Measurements from ENCODE around the gene CAPN2. TPM values are rescaled to one million over a fixed set of nuclear protein-coding genes. Genes with fewer than 3 reads are reported as not detected.
"Not testable (repeated sequence)": the region's sequence is repeated elsewhere in the genome, so short reads cannot be mapped to it uniquely, and the experiment has no call there.

Gene CAPN2
- total and polyA plus RNA-seq, 2 donors from 2014 or later: 175 to 276 TPM

DNA sequence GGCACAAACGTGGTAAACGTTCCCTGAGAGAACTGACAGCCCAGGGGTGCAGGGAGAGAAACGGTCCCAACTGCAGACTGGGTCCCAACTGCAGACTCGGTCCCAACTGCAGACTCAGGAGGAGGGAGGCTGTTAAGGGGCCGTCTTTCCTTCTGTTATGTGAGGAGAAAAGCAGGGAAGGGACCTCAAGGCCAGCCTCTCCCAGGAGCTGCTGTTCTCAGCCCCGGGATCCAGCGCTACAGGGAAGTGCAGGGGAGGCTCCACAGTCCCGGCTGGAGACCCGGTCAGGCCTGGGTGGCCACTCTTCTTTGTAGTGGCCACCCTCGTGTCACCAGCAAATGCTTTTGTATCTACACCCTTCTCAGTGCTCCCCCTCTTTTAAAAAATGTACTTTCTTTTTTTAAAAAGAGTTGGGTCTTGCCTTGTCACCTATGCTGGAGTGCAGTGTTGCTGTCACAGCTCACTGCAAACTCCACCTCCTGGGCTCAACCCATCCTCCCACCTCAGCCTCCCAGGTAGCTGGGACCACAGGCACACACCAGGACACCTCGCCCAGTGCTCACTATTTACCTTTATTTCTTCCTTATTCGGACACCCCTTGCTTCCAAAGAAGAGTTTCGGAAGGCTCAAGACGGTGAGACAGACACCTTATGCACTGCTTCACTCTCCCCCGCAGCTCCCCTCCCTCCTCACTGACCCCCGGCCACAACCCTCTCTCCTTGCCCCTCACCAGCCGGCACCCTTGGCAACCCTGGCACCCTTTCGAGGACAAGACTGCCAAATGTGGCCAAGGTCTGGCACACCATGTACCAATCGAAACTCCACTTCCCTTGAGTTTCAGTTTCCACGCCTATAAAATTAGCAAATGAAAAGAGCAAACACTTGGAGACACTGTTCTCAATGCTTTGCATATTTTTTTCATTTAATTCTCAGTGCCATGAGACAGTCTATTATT lies 21.8 kb downstream of the CAPN2 start:
- Histone ChIP-seq H3K27me3 (ENCODE audit: control insufficient read depth, insufficient read depth, low read length) (no peaks in the 10 kb centered on the region), H3K4me1 (ENCODE audit: control insufficient read depth in 2 of 3, insufficient read depth in 2 of 3, low read depth in 1 of 3, low read length in 3 of 3) (peaks cover 9 to 38% (median 32%) of the 10 kb centered on the region in 3 donors), H3K9ac (ENCODE audit: low read length in 3 of 3) (peak overlapping the region in 2 of 3 donors; percentile 20 to 72), H3K36me3 (ENCODE audit: control insufficient read depth in 2 of 3, insufficient read depth in 3 of 3, low read length in 3 of 3) (no peaks in the 10 kb centered on the region), H3K9me3 (ENCODE audit: control insufficient read depth in 2 of 3, insufficient read depth in 1 of 3, low read length in 3 of 3) (no peaks in the 10 kb centered on the region), H3K4me3 (ENCODE audit: low read length in 3 of 3) (no peak overlapping the region), H3K27ac (ENCODE audit: low read depth in 2 of 2, low read length in 2 of 2) (peak overlapping the region; percentile 68 to 75)
- DNase-seq: no peak
- no peak for FAIRE-seq
- TF ChIP-seq, protein P1, sequence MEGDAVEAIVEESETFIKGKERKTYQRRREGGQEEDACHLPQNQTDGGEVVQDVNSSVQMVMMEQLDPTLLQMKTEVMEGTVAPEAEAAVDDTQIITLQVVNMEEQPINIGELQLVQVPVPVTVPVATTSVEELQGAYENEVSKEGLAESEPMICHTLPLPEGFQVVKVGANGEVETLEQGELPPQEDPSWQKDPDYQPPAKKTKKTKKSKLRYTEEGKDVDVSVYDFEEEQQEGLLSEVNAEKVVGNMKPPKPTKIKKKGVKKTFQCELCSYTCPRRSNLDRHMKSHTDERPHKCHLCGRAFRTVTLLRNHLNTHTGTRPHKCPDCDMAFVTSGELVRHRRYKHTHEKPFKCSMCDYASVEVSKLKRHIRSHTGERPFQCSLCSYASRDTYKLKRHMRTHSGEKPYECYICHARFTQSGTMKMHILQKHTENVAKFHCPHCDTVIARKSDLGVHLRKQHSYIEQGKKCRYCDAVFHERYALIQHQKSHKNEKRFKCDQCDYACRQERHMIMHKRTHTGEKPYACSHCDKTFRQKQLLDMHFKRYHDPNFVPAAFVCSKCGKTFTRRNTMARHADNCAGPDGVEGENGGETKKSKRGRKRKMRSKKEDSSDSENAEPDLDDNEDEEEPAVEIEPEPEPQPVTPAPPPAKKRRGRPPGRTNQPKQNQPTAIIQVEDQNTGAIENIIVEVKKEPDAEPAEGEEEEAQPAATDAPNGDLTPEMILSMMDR (IDR thresholded peaks at IDR 0.05; ENCODE audit: borderline replicate concordance, extremely low read depth, insufficient read depth): no peak
- intact Hi-C loops (cut with DNase I): no loop called here

DNA sequence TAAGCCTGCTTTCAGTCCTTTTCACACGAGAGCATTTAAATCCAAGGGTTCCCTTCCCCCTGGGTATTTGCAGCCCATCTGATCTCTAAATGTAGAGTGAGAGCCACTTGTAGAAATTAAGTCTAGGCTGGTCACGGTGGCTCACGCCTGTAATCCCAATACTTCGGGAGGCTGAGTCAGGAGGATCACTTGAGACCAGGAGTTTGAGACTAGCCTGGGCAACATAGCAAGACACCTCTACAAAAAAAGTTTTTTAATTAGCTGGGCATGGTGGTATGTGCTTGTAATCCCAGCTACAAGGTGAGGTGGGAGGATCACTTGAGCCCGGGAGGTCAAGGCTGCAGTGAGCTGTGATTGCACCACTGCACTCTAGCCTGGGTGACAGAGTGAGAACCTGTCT lies 24.3 kb downstream of the CAPN2 start:
- H3K36me3 ChIP-seq (ENCODE audit: control insufficient read depth in 2 of 3, insufficient read depth in 3 of 3, low read length in 3 of 3); intact Hi-C loops (cut with DNase I); H3K9me3 ChIP-seq (ENCODE audit: control insufficient read depth in 2 of 3, insufficient read depth in 1 of 3, low read length in 3 of 3); H3K27me3 ChIP-seq (ENCODE audit: control insufficient read depth, insufficient read depth, low read length); FAIRE-seq; H3K9ac ChIP-seq (ENCODE audit: low read length in 3 of 3); DNase-seq; H3K4me3 ChIP-seq (ENCODE audit: low read length in 3 of 3): not testable (repeated sequence)
- H3K4me1 ChIP-seq (ENCODE audit: control insufficient read depth in 2 of 3, insufficient read depth in 2 of 3, low read depth in 1 of 3, low read length in 3 of 3): peaks cover under 1 to 34% (median 21%) of the 10 kb centered on the region in 3 donors
- peak overlapping the region; percentile 44 to 72 for H3K27ac ChIP-seq (ENCODE audit: low read depth in 2 of 2, low read length in 2 of 2)

DNA sequence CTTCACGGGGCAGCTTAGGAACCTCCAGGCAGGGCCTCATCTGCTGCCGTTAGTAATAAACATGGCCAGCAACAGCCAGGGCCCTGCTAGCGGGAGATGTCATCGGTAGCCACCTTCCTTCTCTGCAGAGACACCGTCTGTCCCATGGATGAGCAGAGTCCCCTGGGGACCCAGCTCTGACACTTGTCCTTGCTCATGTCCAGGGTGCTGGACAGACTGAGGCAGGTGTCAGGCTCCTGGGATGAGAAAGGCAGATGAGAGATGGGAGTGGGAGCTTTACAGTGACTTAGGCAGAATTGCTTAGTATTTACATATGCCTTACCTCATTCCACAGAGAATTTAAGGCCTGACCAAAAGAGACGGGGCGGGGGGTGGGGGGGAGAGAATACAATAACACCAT lies 25.0 kb downstream of the CAPN2 start:
- Histone ChIP-seq H3K4me3 (ENCODE audit: low read length in 3 of 3) (no peak overlapping the region), H3K4me1 (ENCODE audit: control insufficient read depth in 2 of 3, insufficient read depth in 2 of 3, low read depth in 1 of 3, low read length in 3 of 3) (peaks cover 0 to 35% (median 20%) of the 10 kb centered on the region in 3 donors), H3K27me3 (ENCODE audit: control insufficient read depth, insufficient read depth, low read length) (no peaks in the 10 kb centered on the region), H3K27ac (ENCODE audit: low read depth in 2 of 2, low read length in 2 of 2) (peak overlapping the region; percentile 48 to 59), H3K9me3 (ENCODE audit: control insufficient read depth in 2 of 3, insufficient read depth in 1 of 3, low read length in 3 of 3) (no peaks in the 10 kb centered on the region), H3K9ac (ENCODE audit: low read length in 3 of 3) (peak overlapping the region in 1 of 3 donors; percentile 52), H3K36me3 (ENCODE audit: control insufficient read depth in 2 of 3, insufficient read depth in 3 of 3, low read length in 3 of 3) (no peaks in the 10 kb centered on the region)
- FAIRE-seq: no peak
- no peak for DNase-seq
- TF ChIP-seq, protein P1 (IDR thresholded peaks at IDR 0.05; ENCODE audit: borderline replicate concordance, extremely low read depth, insufficient read depth): no peak
- intact Hi-C loops (cut with DNase I): no loop called here

All from kidney (tissue), 14 donors.